ENCODE results near the gene MRPS27.
"Not testable (repeated sequence)": the region's sequence is repeated elsewhere in the genome, so short reads cannot be mapped to it uniquely, and the experiment has no call there.

The MRPS27 gene

GRCh38 chr5:72324189-72324825, 4.3 kb upstream of the MRPS27 start:
- Mint-ChIP-seq H3K4me3 (peak overlapping the region in 2 of 3 experiments; percentile 17 to 40), H3K27me3 (ENCODE audit: low read depth) (no peaks in the 10 kb centered on the region), H3K4me1 (peaks cover 13% of the 10 kb centered on the region), H3K9me3 (no peaks in the 10 kb centered on the region), H3K36me3 (ENCODE audit: low read depth) (peaks cover 32% of the 10 kb centered on the region), H3K27ac (no peak overlapping the region)
- TF ChIP-seq CTCF (IDR thresholded peaks at IDR 0.05; ENCODE audit: unreplicated experiment in 3 of 3), result no peak

- H3K9me3 Mint-ChIP-seq; H3K27me3 Mint-ChIP-seq (ENCODE audit: low read depth): not testable (repeated sequence)
- Mint-ChIP-seq H3K36me3 (ENCODE audit: low read depth) (peaks cover 20% of the 10 kb centered on the region), H3K4me1 (peaks cover 16% of the 10 kb centered on the region), H3K4me3 (peak overlapping the region; percentile 98 to 100 (median 99)), H3K27ac (peak overlapping the region; percentile 94 to 99 (median 99))
Measured at GRCh38 chr5:72319435-72319975, 535 bp downstream of the MRPS27 start.

- peaks cover 12% of the 10 kb centered on the region for H3K4me1 Mint-ChIP-seq
- H3K36me3 Mint-ChIP-seq (ENCODE audit: low read depth), result peaks cover 29% of the 10 kb centered on the region
- peak in 2 of 3 experiments; percentile 11 to 22 for TF ChIP-seq CTCF (IDR thresholded peaks at IDR 0.05; ENCODE audit: unreplicated experiment in 3 of 3)
- peak overlapping the region in 1 of 3 experiments; percentile 49 for H3K4me3 Mint-ChIP-seq
- H3K27ac Mint-ChIP-seq, result peak overlapping the region in 1 of 3 experiments; percentile 11
- no peaks in the 10 kb centered on the region for H3K9me3 Mint-ChIP-seq
- H3K27me3 Mint-ChIP-seq (ENCODE audit: low read depth), result no peaks in the 10 kb centered on the region
Measured at GRCh38 chr5:72314571-72315172, 5.4 kb downstream of the MRPS27 start.

GRCh38 chr5:72313141-72313540, 6.9 kb downstream of the MRPS27 start:
- no peaks in the 10 kb centered on the region for H3K9me3 Mint-ChIP-seq
- peaks cover 13% of the 10 kb centered on the region for H3K4me1 Mint-ChIP-seq
- no peak overlapping the region for H3K4me3 Mint-ChIP-seq
- peaks cover 36% of the 10 kb centered on the region for H3K36me3 Mint-ChIP-seq (ENCODE audit: low read depth)
- no peak overlapping the region for H3K27ac Mint-ChIP-seq
- TF ChIP-seq CTCF (IDR thresholded peaks at IDR 0.05; ENCODE audit: unreplicated experiment in 3 of 3), result no peak
- no peaks in the 10 kb centered on the region for H3K27me3 Mint-ChIP-seq (ENCODE audit: low read depth)

GRCh38 chr5:72308853-72309191, 11.2 kb downstream of the MRPS27 start:
- Mint-ChIP-seq H3K4me1 (peaks cover 13% of the 10 kb centered on the region), H3K27ac (peak overlapping the region; percentile 69 to 98 (median 73)), H3K36me3 (ENCODE audit: low read depth) (peaks cover 34% of the 10 kb centered on the region), H3K4me3 (peak overlapping the region; percentile 85 to 93 (median 91)), H3K9me3 (no peaks in the 10 kb centered on the region), H3K27me3 (ENCODE audit: low read depth) (no peaks in the 10 kb centered on the region)
- no peak for TF ChIP-seq CTCF (IDR thresholded peaks at IDR 0.05; ENCODE audit: unreplicated experiment in 3 of 3)

GRCh38 chr5:72307968-72308852, 11.8 kb downstream of the MRPS27 start:
- Mint-ChIP-seq H3K9me3 (no peaks in the 10 kb centered on the region), H3K36me3 (ENCODE audit: low read depth) (peaks cover 40% of the 10 kb centered on the region)

More at GRCh38 chr5:72307968-72308852, 11.8 kb downstream of the MRPS27 start:
- Mint-ChIP-seq H3K27me3 (ENCODE audit: low read depth) (no peaks in the 10 kb centered on the region), H3K4me3 (peak overlapping the region; percentile 85 to 93 (median 91)), H3K27ac (peak overlapping the region; percentile 69 to 98 (median 73)), H3K4me1 (peaks cover 13% of the 10 kb centered on the region)
- peak; percentile 73 to 88 (median 82) for TF ChIP-seq CTCF (IDR thresholded peaks at IDR 0.05; ENCODE audit: unreplicated experiment in 3 of 3)
